22Rv1 (cell line): ENCODE measurements around the gene TMC2.

Experiments
- CTCF ChIP-seq: fragments of 450-650 bp; IDR thresholded peaks from 2 replicates; pipeline ENCODE4 v1.5.1; 2017; ENCODE audit warnings: mild to moderate bottlenecking
- ZFX ChIP-seq: fragments of 450-650 bp; IDR thresholded peaks from 2 replicates; pipeline ENCODE4 v1.6.1; 2017; ENCODE audit warnings: antibody characterized with exemption, borderline replicate concordance

- TF ChIP-seq CTCF (no peak), ZFX (no peak)
Observed at GRCh38 chr20:2610941-2611720, 74.8 kb downstream of the TMC2 start.
